Activated CD8-positive, alpha-beta memory T cell treated with anti-CD3 and anti-CD28 coated beads, Interleukin-2, amount 50 U/mL, for 48 hours (primary cell): ENCODE measurements around the gene FOXL2NB.

Experiments used
- DNase-seq: peaks from one replicate; pipeline ENCODE4 v3.0.0-alpha.2; 2020

The FOXL2NB gene

GRCh38 chr3:138945709-138946662 is 1.0 kb upstream of the FOXL2NB start:
- DNase-seq, result peak; percentile 68

- no peak for DNase-seq
Measured at GRCh38 chr3:138947495-138948121, 591 bp downstream of the FOXL2NB start.

DNA sequence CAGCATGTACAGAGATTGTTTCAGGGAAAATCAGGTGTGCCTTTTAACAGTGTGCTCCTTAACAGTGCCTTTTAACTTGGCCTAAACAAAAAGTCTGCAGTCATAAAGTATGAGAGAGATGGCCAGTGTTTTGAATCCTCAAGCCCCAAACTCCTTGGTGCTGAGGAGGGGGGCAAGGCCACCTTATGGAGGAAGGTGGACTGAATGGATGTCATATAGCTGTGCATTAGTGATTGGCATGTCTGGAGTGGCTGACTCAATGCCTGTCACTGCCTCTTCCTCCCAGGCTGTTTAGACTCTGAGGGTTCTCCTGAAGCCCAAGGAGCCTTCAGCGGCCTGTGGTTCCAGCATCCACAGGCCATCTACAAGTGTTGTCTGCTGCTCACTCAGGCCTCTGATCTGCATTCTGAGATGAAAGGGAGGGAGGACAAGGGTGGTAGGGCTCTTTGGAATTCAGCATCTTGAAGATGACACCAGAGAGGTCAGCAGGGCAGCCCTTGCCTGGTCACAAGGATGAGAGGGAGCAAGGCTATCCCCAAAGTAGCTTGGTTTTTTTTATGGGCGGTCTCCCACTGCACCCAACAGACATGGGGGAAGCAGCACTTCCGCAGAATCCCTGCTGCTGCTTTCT is 1.5 kb downstream of the FOXL2NB start:
- peak; percentile 48 for DNase-seq

DNA sequence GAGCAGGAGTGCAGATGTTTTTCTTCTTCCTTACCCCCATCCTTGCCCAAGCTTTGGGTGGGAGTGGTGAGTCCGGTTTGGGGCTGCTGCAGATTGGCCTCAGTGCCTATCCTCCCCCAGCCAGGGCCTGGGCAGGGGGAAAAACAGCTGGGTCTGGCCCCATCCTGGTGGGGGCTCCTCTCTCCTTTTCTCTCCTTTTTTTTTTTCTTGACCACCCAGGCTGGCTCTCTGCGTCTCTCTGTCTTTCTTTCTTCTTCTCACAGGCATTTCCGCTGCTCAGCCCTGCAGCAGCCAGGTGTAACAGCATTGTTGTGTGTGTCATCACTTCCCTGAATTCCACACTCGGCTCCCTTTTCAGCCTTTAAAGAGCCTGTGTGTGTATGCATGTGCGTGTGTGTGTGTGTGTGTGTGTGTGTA is 2.0 kb downstream of the FOXL2NB start:
- peak; percentile 45 for DNase-seq

DNA sequence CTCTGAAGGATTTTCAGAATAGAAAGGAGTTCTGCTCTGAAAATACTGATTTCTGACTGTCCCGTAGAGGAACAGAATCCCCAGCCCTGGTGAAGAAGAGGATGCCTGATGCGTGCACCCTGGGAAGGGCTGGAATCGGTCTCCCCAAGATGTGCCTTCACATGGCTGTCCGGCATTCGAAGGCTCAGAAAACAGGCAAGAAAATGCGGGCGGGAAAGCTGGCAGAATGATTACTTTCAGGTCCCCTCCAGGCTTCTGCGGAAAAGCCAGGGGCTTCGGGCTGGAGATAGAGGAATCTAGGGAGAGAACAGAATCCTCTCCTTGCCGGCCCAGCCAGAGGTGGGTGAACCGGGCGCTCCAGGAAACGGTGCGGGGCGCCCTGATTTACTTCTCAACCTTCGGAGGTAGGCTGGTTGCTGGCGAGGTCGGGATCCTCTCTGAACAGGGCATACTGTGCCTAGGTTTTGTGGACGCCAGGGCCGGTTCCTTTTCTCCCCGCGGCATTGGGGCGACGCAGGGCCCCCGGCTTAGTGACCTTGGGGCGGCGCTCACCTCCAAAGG is 2.5 kb downstream of the FOXL2NB start:
- DNase-seq, result no peak

- peak; percentile 66 for DNase-seq
Measured at GRCh38 chr3:138950006-138950644, 3.1 kb downstream of the FOXL2NB start.

GRCh38 chr3:138950701-138951100 is 3.7 kb downstream of the FOXL2NB start:
- DNase-seq, result no peak

DNA sequence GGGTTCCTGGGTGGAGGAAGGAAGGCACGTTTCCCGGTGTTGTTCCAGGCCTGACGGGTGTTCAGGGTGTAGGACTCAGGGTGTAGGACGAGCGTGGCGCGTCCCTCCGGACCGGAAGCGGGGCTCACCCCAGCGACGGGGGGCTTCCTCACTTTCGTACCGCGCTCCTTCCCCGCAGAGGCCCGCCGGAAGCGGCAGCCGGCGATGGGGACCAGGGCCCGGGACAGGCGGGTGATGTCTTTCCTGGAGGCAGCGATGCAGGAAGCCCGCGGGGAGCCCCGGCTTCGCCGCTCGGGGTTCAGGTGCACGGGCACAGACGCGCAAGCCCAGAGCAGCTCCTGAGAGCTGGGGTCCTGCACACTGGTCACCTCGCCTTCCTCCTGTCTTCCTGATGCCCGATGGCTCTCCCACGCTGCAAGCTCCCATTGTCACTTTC is 13.4 kb downstream of the FOXL2NB start:
- no peak for DNase-seq

- no peak for DNase-seq
Measured at GRCh38 chr3:138962854-138963560, 16.0 kb downstream of the FOXL2NB start.

- DNase-seq, result no peak
Measured at GRCh38 chr3:138964264-138964663, 17.2 kb downstream of the FOXL2NB start.

DNA sequence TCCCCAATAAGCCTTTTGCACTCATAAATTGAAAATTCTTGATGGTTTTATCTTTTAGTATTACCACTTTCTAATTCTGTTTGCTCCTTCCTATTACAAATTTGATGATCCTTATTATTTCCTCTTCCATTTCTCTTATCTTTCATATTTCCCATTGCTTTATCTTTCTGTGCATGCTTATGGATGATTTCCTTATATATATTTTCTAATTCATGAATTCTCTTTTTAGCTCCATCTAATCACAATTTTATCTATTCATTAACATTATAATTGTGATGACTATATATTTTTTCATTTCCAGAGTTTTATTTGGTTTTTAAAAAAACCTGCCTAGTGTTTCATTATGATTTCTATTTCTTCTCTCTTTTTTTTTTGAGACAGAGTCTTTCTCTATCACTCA is 17.9 kb downstream of the FOXL2NB start:
- no peak for DNase-seq

DNA sequence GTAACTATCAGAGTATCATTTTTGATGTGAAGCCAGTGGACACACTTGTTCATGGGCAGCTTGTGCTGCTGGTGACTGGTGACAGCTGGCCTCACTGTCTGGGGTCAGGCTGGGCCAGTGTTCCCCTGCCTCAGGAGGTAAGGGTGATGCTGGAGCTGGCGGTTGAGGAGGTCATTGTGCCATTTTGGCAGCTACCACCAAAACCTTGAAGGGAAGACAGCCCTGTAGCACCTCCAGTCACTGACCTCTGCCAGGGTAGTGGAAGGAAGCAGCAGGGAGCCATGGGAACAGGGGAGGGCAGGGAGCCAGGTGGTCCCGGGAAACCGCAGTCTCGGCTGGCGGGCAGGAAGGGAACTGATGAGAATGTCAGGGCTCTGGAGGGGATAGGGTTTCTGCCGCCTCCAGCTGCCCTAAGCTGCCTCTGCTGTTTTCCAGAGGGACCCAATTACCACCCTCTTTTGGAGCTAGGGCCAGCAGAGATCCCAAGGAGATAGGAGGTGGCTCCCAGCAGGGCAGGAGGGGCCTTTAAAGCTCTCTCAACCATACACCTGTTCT is 24.8 kb downstream of the FOXL2NB start:
- no peak for DNase-seq

DNA sequence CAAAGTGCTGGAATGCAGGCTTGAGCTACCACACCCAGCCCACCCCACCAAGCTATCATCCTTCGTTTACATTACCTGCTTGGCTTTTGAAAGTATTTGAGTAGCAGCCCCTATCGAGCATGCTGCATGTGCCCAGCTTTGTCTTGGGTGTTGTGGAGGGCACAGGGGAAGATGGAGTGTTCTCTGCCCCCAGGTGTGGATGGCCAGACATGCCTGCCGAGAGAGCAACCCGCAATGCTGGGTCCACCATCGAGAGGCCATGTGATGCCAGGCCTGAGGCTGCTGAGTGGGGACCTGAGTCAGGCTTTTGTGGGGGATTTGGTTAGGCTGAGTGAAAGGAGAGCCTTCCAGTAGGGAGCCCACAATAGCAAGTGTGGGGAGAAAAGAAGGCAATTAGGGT is 25.9 kb downstream of the FOXL2NB start:
- DNase-seq, result no peak

DNA sequence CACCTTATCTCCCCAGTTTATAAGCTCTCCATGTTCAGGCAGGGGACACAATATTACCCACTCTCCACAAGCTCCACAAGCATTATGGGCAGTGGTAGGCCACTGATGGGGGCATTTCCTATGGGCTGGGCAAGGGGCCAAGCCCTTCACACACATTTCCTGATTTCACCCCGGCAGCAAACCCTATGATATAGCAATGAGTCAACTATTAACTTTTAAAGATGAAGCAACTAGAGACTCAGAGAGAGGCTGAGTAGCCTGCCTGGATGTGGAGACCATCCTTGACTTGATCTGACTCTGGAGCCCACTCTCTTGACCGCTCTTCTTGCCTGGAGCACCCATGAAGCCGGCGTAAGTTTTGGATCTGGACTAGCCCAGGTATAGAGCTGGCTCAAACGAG is 27.4 kb downstream of the FOXL2NB start:
- DNase-seq, result no peak

DNA sequence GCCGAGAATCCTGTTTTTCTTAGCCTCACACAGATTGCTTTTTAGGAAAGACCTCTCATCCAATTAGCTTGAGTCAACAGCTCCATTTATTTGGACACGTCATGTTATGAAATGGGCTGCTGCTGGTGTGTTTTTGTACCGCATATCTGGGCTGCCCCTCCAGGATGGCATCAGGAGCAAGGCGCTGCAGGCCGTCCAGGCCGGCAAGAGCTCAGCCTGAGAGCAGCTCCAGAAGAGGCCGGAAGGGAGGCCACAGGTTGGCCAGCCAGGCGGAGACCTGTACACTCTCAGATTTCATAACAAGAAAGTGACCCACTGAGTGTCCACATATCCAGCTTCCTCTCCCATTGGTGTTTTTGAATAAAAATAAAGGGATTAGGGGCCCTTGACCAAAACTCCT is 28.3 kb downstream of the FOXL2NB start:
- no peak for DNase-seq

DNA sequence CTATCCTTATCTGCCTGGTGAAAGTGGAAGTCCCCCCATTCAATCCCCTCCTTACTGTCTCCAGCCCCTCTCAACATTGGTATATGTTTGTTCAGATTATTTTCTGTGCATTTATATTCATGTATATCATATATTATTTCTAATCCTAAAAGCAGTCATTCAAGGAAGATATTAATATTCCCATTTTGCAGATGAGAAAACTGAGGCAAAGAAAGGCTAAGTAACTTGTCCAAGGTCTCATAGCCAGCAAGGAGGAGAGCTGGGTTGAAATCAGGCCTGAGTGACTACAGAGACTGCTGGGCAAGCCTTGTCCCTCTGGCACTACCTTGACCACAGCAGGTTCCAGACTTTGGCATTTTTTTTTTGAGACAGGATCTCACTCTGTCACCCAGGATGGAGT is 29.0 kb downstream of the FOXL2NB start:
- DNase-seq, result no peak

DNA sequence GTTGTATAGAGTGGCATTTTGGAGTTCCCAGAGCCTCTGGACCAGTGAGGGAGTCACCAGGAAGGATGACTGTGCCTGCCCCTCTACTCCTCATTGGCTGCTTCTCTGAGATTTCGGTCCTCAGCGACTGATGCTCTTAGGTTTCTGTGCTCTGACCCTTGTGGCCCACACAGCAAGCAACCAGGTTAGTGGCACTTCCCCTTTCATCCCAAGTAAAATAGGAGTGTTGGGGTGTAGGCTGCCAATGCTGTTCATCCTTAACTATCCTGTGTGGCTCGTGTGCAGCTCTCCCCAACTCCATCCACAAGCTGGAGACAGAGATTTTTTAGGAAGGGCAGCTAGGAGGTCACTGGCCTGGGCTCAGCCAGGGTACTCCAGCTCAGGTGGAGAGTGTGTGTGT is 37.8 kb downstream of the FOXL2NB start:
- no peak for DNase-seq

GRCh38 chr3:138985932-138986331 is 38.9 kb downstream of the FOXL2NB start:
- DNase-seq, result no peak

GRCh38 chr3:138987181-138987580 is 40.2 kb downstream of the FOXL2NB start:
- no peak for DNase-seq

DNA sequence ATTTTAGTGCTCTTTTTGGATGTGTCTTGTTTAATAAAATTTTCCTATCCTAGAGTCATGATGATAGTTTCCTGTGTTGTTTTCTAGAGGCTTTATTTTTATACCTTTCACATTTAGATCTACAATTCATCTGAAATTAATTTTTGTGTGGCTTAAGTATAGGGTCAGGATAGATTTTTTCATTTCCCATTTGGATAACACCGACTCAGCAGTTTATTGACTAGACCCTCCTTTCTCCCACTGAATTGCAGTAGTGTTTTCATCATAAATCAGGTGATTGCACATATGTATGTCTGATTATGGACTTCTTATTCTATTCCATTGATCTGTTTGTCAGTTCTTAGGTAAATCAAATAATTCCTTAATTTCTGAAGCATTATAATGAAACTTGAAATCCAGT is 48.7 kb downstream of the FOXL2NB start:
- DNase-seq, result no peak
